Motor neuron (in vitro differentiated cells): ENCODE measurements around the gene GYPC. TPM values are rescaled to one million over a fixed set of nuclear protein-coding genes. Genes with fewer than 3 reads are reported as not detected.

Source experiments
- ATAC-seq, 8 experiments: fragments of 200-7000 bp; cut with Tn5 transposase; replicated peaks in 6 of 8; 2 replicates each; pipeline ENCODE4 v1.8.0; 2021; ENCODE audit warnings: mild to moderate bottlenecking in 8 of 8, moderate library complexity in 8 of 8
- H3K27ac ChIP-seq, 2 donors: fragments of 250-450 bp; sonication (Bioruptor Pico); 2 replicates each; pipeline ENCODE4 v1.9.0; 2021; ENCODE audit warnings: antibody characterized with exemption in 2 of 2, mild to moderate bottlenecking in 2 of 2, moderate library complexity in 1 of 2
- H3K4me1 ChIP-seq, 2 donors: fragments of 250-450 bp; sonication (Bioruptor Pico); replicated peaks in 1 of 2; 2 replicates each; pipeline ENCODE4 v1.6.1; 2021; ENCODE audit warnings: antibody characterized with exemption in 2 of 2, mild to moderate bottlenecking in 2 of 2, moderate library complexity in 1 of 2
- H3K4me3 ChIP-seq, 5 donors: fragments of 250-450 bp; sonication (Bioruptor Pico); 2 replicates each; pipeline ENCODE4 v1.9.0; 2021; ENCODE audit warnings: antibody characterized with exemption in 5 of 5, mild to moderate bottlenecking in 5 of 5, moderate library complexity in 4 of 5
- WGBS, 10 experiments: fragments of 450-650 bp; shearing (Covaris generic); methylation state at CpG; one replicate each; pipeline ENCODE4 v1.0.0; 2022; 5-methylcytosine and 5-hydroxymethylcytosine counted together
- in situ Hi-C, 9 experiments: fragments of 400-800 bp; cut with MboI; loops; one replicate each; pipeline ENCODE4 v1.15.0; 2021; ENCODE audit warnings: low sequenced_read_pairs in 9 of 9, low pct_unique_long_range_greater_than_20kb in 2 of 9; ENCODE audit not compliant: unreplicated experiment in 9 of 9
- total RNA-seq, 8 experiments: library from RNA; unstranded; fragments of 300-600 nt; gene quantifications; 2 replicates each; pipeline versions ENCODE4 v1.2.3 to v1.2.4, GENCODE V29; 2022

The GYPC gene
- total RNA-seq, 8 experiments from 2014 or later: 23.4 to 264 (median 65.0) TPM

GRCh38 chr2:126661702-126662500, 5.9 kb downstream of the GYPC start:
- in situ Hi-C loops: loop anchor here in 1 of 9 experiments (25.0 kb wide), 1 partner anchor 125 kb away; no protein-coding TSS in a partner anchor
- Histone ChIP-seq H3K27ac (no peak overlapping the region), H3K4me3 (no peak overlapping the region), H3K4me1 (peaks cover 46 to 48% of the 10 kb centered on the region in 2 donors)
- ATAC-seq: no peak
- WGBS, 10 experiments: 80 to 100% (median 96%) methylated on average over 2 to 10 of the region's 10 CpGs; no CpG with 5 or more reads in 3 of the 10 experiments

GRCh38 chr2:126662621-126663020, 6.7 kb downstream of the GYPC start:
- WGBS, 10 experiments: 40 to 97% (median 85%) methylated on average over 1 to 6 of the region's 7 CpGs; no CpG with 5 or more reads in 2 of the 10 experiments
- in situ Hi-C loops: loop anchor here in 1 of 9 experiments (25.0 kb wide), 1 partner anchor 125 kb away; no protein-coding TSS in a partner anchor
- H3K4me1 ChIP-seq: peaks cover 41 to 43% of the 10 kb centered on the region in 2 donors
- no peak overlapping the region for H3K27ac ChIP-seq
- no peak overlapping the region for H3K4me3 ChIP-seq
- ATAC-seq: no peak

- 67 to 100% (median 94%) methylated on average over 1 to 3 of the region's 13 CpGs; no CpG with 5 or more reads in 2 of the 10 experiments for WGBS, 10 experiments
- peaks cover 34 to 40% of the 10 kb centered on the region in 2 donors for H3K4me1 ChIP-seq
- no peak for ATAC-seq
- no peak overlapping the region for H3K27ac ChIP-seq
- in situ Hi-C loops: loop anchor here in 1 of 9 experiments (25.0 kb wide), 1 partner anchor 126 kb away; no protein-coding TSS in a partner anchor
- no peak overlapping the region for H3K4me3 ChIP-seq
These were observed 7.4 kb downstream of the GYPC start for GRCh38 chr2:126663184-126663963.

- WGBS, 10 experiments: 77 to 100% (median 98%) methylated on average over 1 to 3 of the region's 3 CpGs; no CpG with 5 or more reads in 4 of the 10 experiments
- Histone ChIP-seq H3K4me1 (peaks cover 31 to 39% of the 10 kb centered on the region in 2 donors), H3K4me3 (no peak overlapping the region), H3K27ac (no peak overlapping the region)
- in situ Hi-C loops: loop anchor here in 1 of 9 experiments (25.0 kb wide), 1 partner anchor 127 kb away; no protein-coding TSS in a partner anchor
- ATAC-seq: no peak
These were observed 8.3 kb downstream of the GYPC start for GRCh38 chr2:126664234-126664633.

- Histone ChIP-seq H3K4me1 (peaks cover 35 to 40% of the 10 kb centered on the region in 2 donors), H3K27ac (no peak overlapping the region), H3K4me3 (no peak overlapping the region)
- ATAC-seq: no peak
- in situ Hi-C loops: loop anchor here in 1 of 9 experiments (25.0 kb wide), 1 partner anchor 127 kb away; no protein-coding TSS in a partner anchor
- 60 to 100% (median 83%) methylated on average over 1 to 2 of the region's 2 CpGs; no CpG with 5 or more reads in 5 of the 10 experiments for WGBS, 10 experiments
These were observed 8.7 kb downstream of the GYPC start for GRCh38 chr2:126664639-126665038.

GRCh38 chr2:126665483-126665882, 9.5 kb downstream of the GYPC start:
- peaks cover 44 to 48% of the 10 kb centered on the region in 2 donors for H3K4me1 ChIP-seq
- no peak overlapping the region for H3K27ac ChIP-seq
- no peak overlapping the region for H3K4me3 ChIP-seq
- in situ Hi-C loops: loop anchor here in 1 of 9 experiments (25.0 kb wide), 1 partner anchor 128 kb away; no protein-coding TSS in a partner anchor
- no peak for ATAC-seq
- 61 to 100% (median 89%) methylated on average over 1 to 5 of the region's 9 CpGs; no CpG with 5 or more reads in 4 of the 10 experiments for WGBS, 10 experiments

- Histone ChIP-seq H3K27ac (no peak overlapping the region), H3K4me1 (peaks cover 37 to 48% of the 10 kb centered on the region in 2 donors), H3K4me3 (no peak overlapping the region)
- ATAC-seq: no peak
- 50 to 100% (median 90%) methylated on average over 1 to 4 of the region's 4 CpGs; no CpG with 5 or more reads in 2 of the 10 experiments for WGBS, 10 experiments
- in situ Hi-C loops: loop anchor here in 1 of 9 experiments (25.0 kb wide), 1 partner anchor 131 kb away; no protein-coding TSS in a partner anchor
These were observed 12.3 kb downstream of the GYPC start for GRCh38 chr2:126668254-126668653.

GRCh38 chr2:126669772-126670171, 13.8 kb downstream of the GYPC start:
- H3K4me3 ChIP-seq: no peak overlapping the region
- peak overlapping the region in 1 of 2 donors; percentile 30 for H3K27ac ChIP-seq
- WGBS, 10 experiments: 40 to 100% (median 86%) methylated on average over 1 to 3 of the region's 6 CpGs; no CpG with 5 or more reads in 5 of the 10 experiments
- in situ Hi-C loops: loop anchor here in 1 of 9 experiments (25.0 kb wide), 1 partner anchor 132 kb away; no protein-coding TSS in a partner anchor
- H3K4me1 ChIP-seq: peaks cover 37 to 48% of the 10 kb centered on the region in 2 donors
- peak in 3 of 8 experiments; percentile 2 to 34 (median 4) for ATAC-seq

GRCh38 chr2:126671488-126671887, 15.5 kb downstream of the GYPC start:
- no peak overlapping the region for H3K27ac ChIP-seq
- no peak overlapping the region for H3K4me3 ChIP-seq
- in situ Hi-C loops: loop anchor here in 1 of 9 experiments (25.0 kb wide), 1 partner anchor 134 kb away; no protein-coding TSS in a partner anchor
- WGBS, 10 experiments: 100% methylated on average over 1 to 2 of the region's 7 CpGs; no CpG with 5 or more reads in 3 of the 10 experiments
- peaks cover 26 to 32% of the 10 kb centered on the region in 2 donors for H3K4me1 ChIP-seq
- no peak for ATAC-seq

- 50 to 100% (median 94%) methylated on average over 1 to 9 of the region's 12 CpGs; no CpG with 5 or more reads in 4 of the 10 experiments for WGBS, 10 experiments
- ATAC-seq: no peak
- peaks cover 19 to 24% of the 10 kb centered on the region in 2 donors for H3K4me1 ChIP-seq
- no peak overlapping the region for H3K27ac ChIP-seq
- H3K4me3 ChIP-seq: no peak overlapping the region
- in situ Hi-C loops: loop anchor here in 1 of 9 experiments (25.0 kb wide), 1 partner anchor 136 kb away; no protein-coding TSS in a partner anchor
These were observed 17.1 kb downstream of the GYPC start for GRCh38 chr2:126672980-126673605.

GRCh38 chr2:126674075-126674744, 18.3 kb downstream of the GYPC start:
- no peak overlapping the region for H3K27ac ChIP-seq
- WGBS, 10 experiments: 50 to 100% (median 95%) methylated on average over 1 to 8 of the region's 11 CpGs; no CpG with 5 or more reads in 3 of the 10 experiments
- H3K4me3 ChIP-seq: no peak overlapping the region
- in situ Hi-C loops: loop anchor here in 1 of 9 experiments (25.0 kb wide), 1 partner anchor 137 kb away; no protein-coding TSS in a partner anchor
- H3K4me1 ChIP-seq: peaks cover 24 to 25% of the 10 kb centered on the region in 2 donors
- no peak for ATAC-seq
